ENCODE data around the gene TTL. TPM values are rescaled to one million over a fixed set of nuclear protein-coding genes. Genes with fewer than 3 reads are reported as not detected.

The TTL gene
- total and polyA plus RNA-seq, 2 of the 13 experiments (the other 11 are each of a cell fraction or from before 2014, with no cell fraction given), result 19.0 to 59.8 TPM

DNA sequence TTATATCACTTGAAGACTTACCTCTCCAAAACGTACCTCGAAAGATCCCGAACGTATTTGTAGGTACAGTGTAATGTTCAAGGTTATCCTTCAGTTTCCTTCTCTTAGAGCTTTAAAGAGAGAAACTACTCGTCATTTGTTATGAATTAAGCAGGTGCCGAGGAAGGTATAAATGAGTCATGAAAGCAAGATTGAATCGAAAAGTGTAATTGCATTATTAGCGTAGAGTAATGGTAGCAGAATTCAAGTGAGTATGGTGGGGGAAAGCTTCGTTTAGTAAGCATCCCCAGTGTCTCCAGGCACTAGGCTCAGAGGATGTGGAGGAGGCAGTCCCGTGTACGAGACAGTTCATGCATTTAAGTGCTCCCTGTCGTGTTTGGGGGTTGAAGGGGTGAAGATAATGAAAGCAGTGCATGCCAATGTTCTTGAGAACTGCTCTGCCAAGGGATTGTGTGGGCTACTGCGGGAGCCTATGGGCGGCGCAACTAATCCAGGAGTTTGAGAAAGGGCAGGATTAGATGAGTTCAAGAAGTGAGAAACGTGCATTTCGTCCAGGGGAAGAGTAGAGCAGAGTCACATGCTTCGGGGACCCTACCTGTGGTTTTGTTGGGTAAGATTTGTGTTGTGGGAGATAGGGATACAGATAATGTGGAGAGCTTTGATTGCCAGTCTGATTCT is 61.2 kb downstream of the TTL start (continued):
- TF ChIP-seq, protein P1, sequence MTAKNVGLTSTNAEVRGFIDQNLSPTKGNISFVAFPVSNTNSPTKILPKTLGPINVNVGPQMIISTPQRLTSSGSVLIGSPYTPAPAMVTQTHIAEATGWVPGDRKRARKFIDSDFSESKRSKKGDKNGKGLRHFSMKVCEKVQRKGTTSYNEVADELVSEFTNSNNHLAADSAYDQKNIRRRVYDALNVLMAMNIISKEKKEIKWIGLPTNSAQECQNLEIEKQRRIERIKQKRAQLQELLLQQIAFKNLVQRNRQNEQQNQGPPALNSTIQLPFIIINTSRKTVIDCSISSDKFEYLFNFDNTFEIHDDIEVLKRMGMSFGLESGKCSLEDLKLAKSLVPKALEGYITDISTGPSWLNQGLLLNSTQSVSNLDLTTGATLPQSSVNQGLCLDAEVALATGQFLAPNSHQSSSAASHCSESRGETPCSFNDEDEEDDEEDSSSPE (CRISPR knock-in tag; IDR thresholded peaks at IDR 0.05), result 0 out of 2 replicates have a peak, but pooled peaks have one; percentile 12
- TF ChIP-seq, protein P2, sequence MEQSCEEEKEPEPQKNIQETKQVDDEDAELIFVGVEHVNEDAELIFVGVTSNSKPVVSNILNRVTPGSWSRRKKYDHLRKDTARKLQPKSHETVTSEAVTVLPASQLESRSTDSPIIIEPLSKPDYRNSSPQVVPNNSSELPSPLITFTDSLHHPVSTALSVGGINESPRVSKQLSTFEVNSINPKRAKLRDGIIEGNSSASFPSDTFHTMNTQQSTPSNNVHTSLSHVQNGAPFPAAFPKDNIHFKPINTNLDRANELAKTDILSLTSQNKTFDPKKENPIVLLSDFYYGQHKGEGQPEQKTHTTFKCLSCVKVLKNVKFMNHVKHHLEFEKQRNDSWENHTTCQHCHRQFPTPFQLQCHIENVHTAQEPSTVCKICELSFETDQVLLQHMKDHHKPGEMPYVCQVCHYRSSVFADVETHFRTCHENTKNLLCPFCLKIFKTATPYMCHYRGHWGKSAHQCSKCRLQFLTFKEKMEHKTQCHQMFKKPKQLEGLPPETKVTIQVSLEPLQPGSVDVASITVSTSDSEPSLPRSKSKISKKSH (CRISPR knock-in tag; IDR thresholded peaks at IDR 0.05; ENCODE audit: borderline replicate concordance), result no peak
- TF ChIP-seq RERE (CRISPR knock-in tag; IDR thresholded peaks at IDR 0.05; ENCODE audit: low read depth) (no peak), DPF2 (CRISPR knock-in tag; IDR thresholded peaks at IDR 0.05; ENCODE audit: borderline replicate concordance, low read depth) (no peak), ZFP62 (CRISPR knock-in tag; IDR thresholded peaks at IDR 0.05) (no peak), ZNF180 (CRISPR knock-in tag; IDR thresholded peaks at IDR 0.05; ENCODE audit: borderline replicate concordance, low read depth) (no peak), ZNF33B (CRISPR knock-in tag; IDR thresholded peaks at IDR 0.05) (no peak), FIP1L1 (IDR thresholded peaks at IDR 0.05; ENCODE audit: borderline replicate concordance, insufficient read depth, low read depth, low read length) (no peak), NCOA2 (CRISPR knock-in tag; IDR thresholded peaks at IDR 0.05) (no peak), ZNF20 (CRISPR knock-in tag; IDR thresholded peaks at IDR 0.05) (no peak), ATF7-NPFF (CRISPR knock-in tag; IDR thresholded peaks at IDR 0.05; ENCODE audit: low read depth) (no peak), SAP130 (CRISPR knock-in tag; IDR thresholded peaks at IDR 0.05; ENCODE audit: low read depth) (peak; percentile 46; the same call in 1 of the 2 replicates), CREB3 (CRISPR knock-in tag; IDR thresholded peaks at IDR 0.05) (no peak), FOXA3 (CRISPR knock-in tag; IDR thresholded peaks at IDR 0.05) (no peak)
- TF ChIP-seq, protein P3, sequence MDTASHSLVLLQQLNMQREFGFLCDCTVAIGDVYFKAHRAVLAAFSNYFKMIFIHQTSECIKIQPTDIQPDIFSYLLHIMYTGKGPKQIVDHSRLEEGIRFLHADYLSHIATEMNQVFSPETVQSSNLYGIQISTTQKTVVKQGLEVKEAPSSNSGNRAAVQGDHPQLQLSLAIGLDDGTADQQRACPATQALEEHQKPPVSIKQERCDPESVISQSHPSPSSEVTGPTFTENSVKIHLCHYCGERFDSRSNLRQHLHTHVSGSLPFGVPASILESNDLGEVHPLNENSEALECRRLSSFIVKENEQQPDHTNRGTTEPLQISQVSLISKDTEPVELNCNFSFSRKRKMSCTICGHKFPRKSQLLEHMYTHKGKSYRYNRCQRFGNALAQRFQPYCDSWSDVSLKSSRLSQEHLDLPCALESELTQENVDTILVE (CRISPR knock-in tag; IDR thresholded peaks at IDR 0.05), result no peak
- TF ChIP-seq, protein P4, sequence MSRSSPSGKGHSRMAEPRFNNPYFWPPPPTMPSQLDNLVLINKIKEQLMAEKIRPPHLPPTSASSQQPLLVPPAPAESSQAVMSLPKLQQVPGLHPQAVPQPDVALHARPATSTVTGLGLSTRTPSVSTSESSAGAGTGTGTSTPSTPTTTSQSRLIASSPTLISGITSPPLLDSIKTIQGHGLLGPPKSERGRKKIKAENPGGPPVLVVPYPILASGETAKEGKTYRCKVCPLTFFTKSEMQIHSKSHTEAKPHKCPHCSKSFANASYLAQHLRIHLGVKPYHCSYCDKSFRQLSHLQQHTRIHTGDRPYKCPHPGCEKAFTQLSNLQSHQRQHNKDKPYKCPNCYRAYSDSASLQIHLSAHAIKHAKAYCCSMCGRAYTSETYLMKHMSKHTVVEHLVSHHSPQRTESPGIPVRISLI (CRISPR knock-in tag; IDR thresholded peaks at IDR 0.05; ENCODE audit: borderline replicate concordance), result no peak
